GM19238 (cell line): Measurements from ENCODE around the gene ITGA2.
"Not testable (repeated sequence)": the region's sequence is repeated elsewhere in the genome, so short reads cannot be mapped to it uniquely, and the experiment has no call there.

Experiments used
- DNase-seq: peaks from one replicate; pipeline ENCODE4 v3.0.0; 2011; ENCODE audit warnings: low spot score; ENCODE audit not compliant: insufficient read length

ITGA2 gene

GRCh38 chr5:53095931-53096525 lies 106.9 kb downstream of the ITGA2 start:
- no peak for DNase-seq

- DNase-seq, result no peak
Measured at GRCh38 chr5:53099546-53099945, 110.4 kb downstream of the ITGA2 start.

GRCh38 chr5:53100606-53101005 lies 111.5 kb downstream of the ITGA2 start:
- no peak for DNase-seq

- no peak for DNase-seq
Measured at GRCh38 chr5:53105611-53106300, 116.6 kb downstream of the ITGA2 start.

GRCh38 chr5:53109056-53109442 lies 119.9 kb downstream of the ITGA2 start:
- DNase-seq, result no peak

GRCh38 chr5:53109443-53110127 lies 120.4 kb downstream of the ITGA2 start, which contains the start of gene MOCS2:
MOCS2 (minus strand) TSS chr5:53109757; CDS start chr5:53107174, 2,583 bp downstream.
- DNase-seq, result peak; percentile 90

GRCh38 chr5:53110156-53110555 lies 121.0 kb downstream of the ITGA2 start:
- DNase-seq, result no peak

GRCh38 chr5:53111139-53111538 lies 122.0 kb downstream of the ITGA2 start:
- no peak for DNase-seq

- not testable (repeated sequence) for DNase-seq
Measured at GRCh38 chr5:53112307-53112706, 123.2 kb downstream of the ITGA2 start.

GRCh38 chr5:53112909-53113308 lies 123.8 kb downstream of the ITGA2 start:
- no peak for DNase-seq

GRCh38 chr5:53113947-53114346 lies 124.8 kb downstream of the ITGA2 start:
- no peak for DNase-seq

- DNase-seq, result no peak
Measured at GRCh38 chr5:53114988-53115387, 125.8 kb downstream of the ITGA2 start.

- DNase-seq, result no peak
Measured at GRCh38 chr5:53116597-53116996, 127.4 kb downstream of the ITGA2 start.

GRCh38 chr5:53118879-53119278 lies 129.7 kb downstream of the ITGA2 start:
- DNase-seq, result no peak

GRCh38 chr5:53120165-53120564 lies 131.0 kb downstream of the ITGA2 start:
- no peak for DNase-seq

- DNase-seq, result no peak
Measured at GRCh38 chr5:53123702-53124101, 134.6 kb downstream of the ITGA2 start.

GRCh38 chr5:53126521-53126920 lies 137.4 kb downstream of the ITGA2 start:
- no peak for DNase-seq

- no peak for DNase-seq
Measured at GRCh38 chr5:53127107-53127506, 138.0 kb downstream of the ITGA2 start.

- DNase-seq, result no peak
Measured at GRCh38 chr5:53128481-53128880, 139.3 kb downstream of the ITGA2 start.

- no peak for DNase-seq
Measured at GRCh38 chr5:53130266-53130665, 141.1 kb downstream of the ITGA2 start.

GRCh38 chr5:53133020-53133419 lies 143.9 kb downstream of the ITGA2 start:
- no peak for DNase-seq
